Liver (tissue), 9 donors: Measurements from ENCODE around the gene FHOD1. TPM values are rescaled to one million over a fixed set of nuclear protein-coding genes. Genes with fewer than 3 reads are reported as not detected.

Experiments used
- DNase-seq: peaks from one replicate; pipeline ENCODE4 v3.0.0-alpha.2; 2017; ENCODE audit warnings: low spot score
- H3K27ac ChIP-seq, 2 donors: one replicate each; pipeline ENCODE4 v1.7.0; 2013; ENCODE audit warnings: inconsistent platforms in 2 of 2, low read length in 2 of 2, control low read depth in 1 of 2, low read depth in 1 of 2, mild to moderate bottlenecking in 1 of 2
- H3K27me3 ChIP-seq, 4 donors: one replicate each; pipeline versions ENCODE4 v1.6.1 to v1.7.0; 2013; ENCODE audit warnings: low read length in 3 of 4, inconsistent platforms in 1 of 4, mild to moderate bottlenecking in 1 of 4, moderate library complexity in 1 of 4; ENCODE audit not compliant: control insufficient read depth in 4 of 4, insufficient read depth in 4 of 4
- H3K36me3 ChIP-seq, 4 donors: one replicate each; pipeline versions ENCODE4 v1.6.1 to v1.7.0; 2013; ENCODE audit warnings: low read length in 3 of 4, mild to moderate bottlenecking in 3 of 4, low read depth in 1 of 4, moderate library complexity in 1 of 4; ENCODE audit not compliant: control insufficient read depth in 4 of 4, insufficient read depth in 3 of 4
- H3K4me1 ChIP-seq, 4 donors: one replicate each; pipeline versions ENCODE4 v1.6.1 to v1.7.0; 2013; ENCODE audit warnings: low read length in 3 of 4, mild to moderate bottlenecking in 3 of 4, moderate library complexity in 1 of 4; ENCODE audit not compliant: control insufficient read depth in 4 of 4, insufficient read depth in 4 of 4
- H3K4me3 ChIP-seq, 3 donors: one replicate each; pipeline versions ENCODE4 v1.6.1 to v1.7.0; 2013; ENCODE audit warnings: low read length in 3 of 3, control low read depth in 1 of 3, low read depth in 1 of 3, mild to moderate bottlenecking in 1 of 3
- H3K9ac ChIP-seq, 2 donors: one replicate each; pipeline ENCODE4 v1.7.0; 2013; ENCODE audit warnings: low read length in 2 of 2, mild to moderate bottlenecking in 2 of 2, moderate library complexity in 2 of 2, control low read depth in 1 of 2, low read depth in 1 of 2
- H3K9me3 ChIP-seq, 4 donors: one replicate each; pipeline versions ENCODE4 v1.6.1 to v1.7.0; 2013; ENCODE audit warnings: low read length in 3 of 4; ENCODE audit not compliant: control insufficient read depth in 4 of 4
- EGR1 ChIP-seq, 2 donors: IDR thresholded peaks; 2 replicates each; pipeline ENCODE4 v1.6.1; 2016 to 2018; ENCODE audit warnings: antibody characterized with exemption in 2 of 2, low read depth in 2 of 2
- FOXA2 ChIP-seq: IDR thresholded peaks from 2 replicates; pipeline ENCODE4 v1.6.1; 2016; ENCODE audit warnings: antibody characterized with exemption
- GABPA ChIP-seq, 2 donors: IDR thresholded peaks in 1 of 2; conservative IDR thresholded peaks in 1 of 2; 2 replicates each; pipeline ENCODE4 v1.6.1; 2016; ENCODE audit warnings: antibody characterized with exemption in 2 of 2, mild to moderate bottlenecking in 1 of 2, moderate library complexity in 1 of 2
- HNF4A ChIP-seq, 2 donors: conservative IDR thresholded peaks; 2 replicates each; pipeline ENCODE4 v1.6.1; 2016; ENCODE audit warnings: antibody characterized with exemption in 2 of 2, mild to moderate bottlenecking in 2 of 2
- HNF4G ChIP-seq: IDR thresholded peaks from 2 replicates; pipeline ENCODE4 v1.6.1; 2016; ENCODE audit warnings: antibody characterized with exemption
- JUND ChIP-seq, 2 donors: IDR thresholded peaks; 2 replicates each; pipeline ENCODE4 v1.6.1; 2016; ENCODE audit warnings: antibody characterized with exemption in 2 of 2
- NR2F2 ChIP-seq: IDR thresholded peaks from 2 replicates; pipeline ENCODE4 v1.6.1; 2016; ENCODE audit warnings: antibody characterized with exemption
- RAD21 ChIP-seq, 2 donors: IDR thresholded peaks; 2 replicates each; pipeline ENCODE4 v1.6.1; 2016; ENCODE audit warnings: antibody characterized with exemption in 2 of 2, mild to moderate bottlenecking in 2 of 2
- RXRA ChIP-seq, 2 donors: IDR thresholded peaks; 2 replicates each; pipeline ENCODE4 v1.6.1; 2017 to 2018; ENCODE audit warnings: antibody characterized with exemption in 2 of 2, mild to moderate bottlenecking in 1 of 2
- SP1 ChIP-seq: IDR thresholded peaks from 2 replicates; pipeline ENCODE4 v1.6.1; 2018; ENCODE audit warnings: antibody characterized with exemption, mild to moderate bottlenecking
- TAF1 ChIP-seq: conservative IDR thresholded peaks from 2 replicates; pipeline ENCODE4 v1.6.1; 2016; ENCODE audit warnings: antibody characterized with exemption, mild to moderate bottlenecking
- YY1 ChIP-seq: IDR thresholded peaks from 2 replicates; pipeline ENCODE4 v1.6.1; 2016; ENCODE audit warnings: antibody characterized with exemption, mild to moderate bottlenecking
- WGBS: extraction: QIAGEN DNeasy Blood & Tissue Kit; methylation state at CpG from one replicate; pipeline ENCODE4 v1.1.7; 2013; 5-methylcytosine and 5-hydroxymethylcytosine counted together
- polyA plus RNA-seq, 2 donors: library from polyadenylated mRNA; stranded (reverse) in 1 of 2; unstranded in 1 of 2; fragments of 200-250 nt in 1 of 2; fragments of >200 nt in 1 of 2; fragmentation: Nextera tagmentation in 1 of 2; extraction: Ambion mirVana in 1 of 2; gene quantifications; one replicate each; pipeline versions ENCODE4 v1.2.1 to v1.2.3, GENCODE V29; 2013 to 2015
- total RNA-seq, 2 donors: library from RNA; depleted of rRNA; stranded (reverse); fragments of >200 nt; gene quantifications; one replicate each; pipeline ENCODE4 v1.2.3, GENCODE V29; 2014
- TF ChIP-seq, protein P1 (sequence below): IDR thresholded peaks from 2 replicates; pipeline ENCODE4 v1.6.1; 2016; ENCODE audit warnings: antibody characterized with exemption
- TF ChIP-seq, protein P2 (sequence below): IDR thresholded peaks from 2 replicates; pipeline ENCODE4 v1.6.1; 2016; ENCODE audit warnings: antibody characterized with exemption
- TF ChIP-seq, protein P3 (sequence below): fragments of 150-350 bp; IDR thresholded peaks from 2 replicates; pipeline ENCODE4 v1.5.1; 2017; ENCODE audit warnings: improper control_type of control experiment, low read depth, low read length; ENCODE audit not compliant: missing input control
- TF ChIP-seq, protein P4 (sequence below): IDR thresholded peaks from 2 replicates; pipeline ENCODE4 v1.6.1; 2016; ENCODE audit warnings: antibody characterized with exemption
- TF ChIP-seq, protein P5 (sequence below): IDR thresholded peaks from 2 replicates; pipeline ENCODE4 v1.6.1; 2016; ENCODE audit warnings: antibody characterized with exemption, mild to moderate bottlenecking
- donor health status: healthy.
- donor health status: healthy.
- donor health status: healthy.
- donor health status: healthy.
- donor health status: healthy.

FHOD1 gene
- total and polyA plus RNA-seq, 4 donors = 2.2 to 6.4 (median 4.1) TPM

DNA sequence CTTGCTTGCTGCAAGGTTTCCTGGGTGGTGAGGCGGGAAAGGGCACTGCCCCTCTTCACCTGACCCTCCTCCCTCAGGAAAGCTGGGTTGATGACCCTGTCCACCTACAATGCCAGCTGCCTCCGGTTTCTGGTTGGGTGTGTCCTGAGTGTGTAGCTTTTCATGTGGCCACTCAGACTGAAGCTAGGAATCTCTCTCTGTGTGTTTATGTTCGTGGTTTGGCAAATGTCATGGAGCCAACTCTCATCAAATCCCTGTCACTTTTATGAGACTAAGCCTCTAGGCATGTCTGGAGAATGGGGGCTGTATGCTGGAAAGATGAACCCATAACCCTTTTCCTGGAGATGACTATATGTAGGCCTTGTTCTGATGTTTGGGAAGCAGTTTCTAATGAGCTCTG, 49.1 kb upstream of the FHOD1 start:
- H3K27me3 ChIP-seq = no peaks in the 10 kb centered on the region
- no peak for TF ChIP-seq JUND (IDR thresholded peaks at IDR 0.05)
- no peak for TF ChIP-seq RXRA (IDR thresholded peaks at IDR 0.05)
- TF ChIP-seq, protein P1, sequence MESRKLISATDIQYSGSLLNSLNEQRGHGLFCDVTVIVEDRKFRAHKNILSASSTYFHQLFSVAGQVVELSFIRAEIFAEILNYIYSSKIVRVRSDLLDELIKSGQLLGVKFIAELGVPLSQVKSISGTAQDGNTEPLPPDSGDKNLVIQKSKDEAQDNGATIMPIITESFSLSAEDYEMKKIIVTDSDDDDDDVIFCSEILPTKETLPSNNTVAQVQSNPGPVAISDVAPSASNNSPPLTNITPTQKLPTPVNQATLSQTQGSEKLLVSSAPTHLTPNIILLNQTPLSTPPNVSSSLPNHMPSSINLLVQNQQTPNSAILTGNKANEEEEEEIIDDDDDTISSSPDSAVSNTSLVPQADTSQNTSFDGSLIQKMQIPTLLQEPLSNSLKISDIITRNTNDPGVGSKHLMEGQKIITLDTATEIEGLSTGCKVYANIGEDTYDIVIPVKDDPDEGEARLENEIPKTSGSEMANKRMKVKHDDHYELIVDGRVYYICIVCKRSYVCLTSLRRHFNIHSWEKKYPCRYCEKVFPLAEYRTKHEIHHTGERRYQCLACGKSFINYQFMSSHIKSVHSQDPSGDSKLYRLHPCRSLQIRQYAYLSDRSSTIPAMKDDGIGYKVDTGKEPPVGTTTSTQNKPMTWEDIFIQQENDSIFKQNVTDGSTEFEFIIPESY = no peak
- TF ChIP-seq, protein P2, sequence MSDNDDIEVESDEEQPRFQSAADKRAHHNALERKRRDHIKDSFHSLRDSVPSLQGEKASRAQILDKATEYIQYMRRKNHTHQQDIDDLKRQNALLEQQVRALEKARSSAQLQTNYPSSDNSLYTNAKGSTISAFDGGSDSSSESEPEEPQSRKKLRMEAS = no peak
- TF ChIP-seq EGR1 (IDR thresholded peaks at IDR 0.05; ENCODE audit: low read depth in 2 of 2) = no peak
- no peak for TF ChIP-seq GABPA (IDR thresholded peaks at IDR 0.05 in 1 of 2, conservative IDR thresholded peaks at IDR 0.05 in 1 of 2)
- TF ChIP-seq SP1 = no peak
- TF ChIP-seq YY1 = no peak
- TF ChIP-seq, protein P3, sequence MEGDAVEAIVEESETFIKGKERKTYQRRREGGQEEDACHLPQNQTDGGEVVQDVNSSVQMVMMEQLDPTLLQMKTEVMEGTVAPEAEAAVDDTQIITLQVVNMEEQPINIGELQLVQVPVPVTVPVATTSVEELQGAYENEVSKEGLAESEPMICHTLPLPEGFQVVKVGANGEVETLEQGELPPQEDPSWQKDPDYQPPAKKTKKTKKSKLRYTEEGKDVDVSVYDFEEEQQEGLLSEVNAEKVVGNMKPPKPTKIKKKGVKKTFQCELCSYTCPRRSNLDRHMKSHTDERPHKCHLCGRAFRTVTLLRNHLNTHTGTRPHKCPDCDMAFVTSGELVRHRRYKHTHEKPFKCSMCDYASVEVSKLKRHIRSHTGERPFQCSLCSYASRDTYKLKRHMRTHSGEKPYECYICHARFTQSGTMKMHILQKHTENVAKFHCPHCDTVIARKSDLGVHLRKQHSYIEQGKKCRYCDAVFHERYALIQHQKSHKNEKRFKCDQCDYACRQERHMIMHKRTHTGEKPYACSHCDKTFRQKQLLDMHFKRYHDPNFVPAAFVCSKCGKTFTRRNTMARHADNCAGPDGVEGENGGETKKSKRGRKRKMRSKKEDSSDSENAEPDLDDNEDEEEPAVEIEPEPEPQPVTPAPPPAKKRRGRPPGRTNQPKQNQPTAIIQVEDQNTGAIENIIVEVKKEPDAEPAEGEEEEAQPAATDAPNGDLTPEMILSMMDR = no peak
- no peak for TF ChIP-seq TAF1
- TF ChIP-seq HNF4A (conservative IDR thresholded peaks at IDR 0.05) = no peak
- TF ChIP-seq, protein P4, sequence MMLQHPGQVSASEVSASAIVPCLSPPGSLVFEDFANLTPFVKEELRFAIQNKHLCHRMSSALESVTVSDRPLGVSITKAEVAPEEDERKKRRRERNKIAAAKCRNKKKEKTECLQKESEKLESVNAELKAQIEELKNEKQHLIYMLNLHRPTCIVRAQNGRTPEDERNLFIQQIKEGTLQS = no peak
- TF ChIP-seq, protein P5, sequence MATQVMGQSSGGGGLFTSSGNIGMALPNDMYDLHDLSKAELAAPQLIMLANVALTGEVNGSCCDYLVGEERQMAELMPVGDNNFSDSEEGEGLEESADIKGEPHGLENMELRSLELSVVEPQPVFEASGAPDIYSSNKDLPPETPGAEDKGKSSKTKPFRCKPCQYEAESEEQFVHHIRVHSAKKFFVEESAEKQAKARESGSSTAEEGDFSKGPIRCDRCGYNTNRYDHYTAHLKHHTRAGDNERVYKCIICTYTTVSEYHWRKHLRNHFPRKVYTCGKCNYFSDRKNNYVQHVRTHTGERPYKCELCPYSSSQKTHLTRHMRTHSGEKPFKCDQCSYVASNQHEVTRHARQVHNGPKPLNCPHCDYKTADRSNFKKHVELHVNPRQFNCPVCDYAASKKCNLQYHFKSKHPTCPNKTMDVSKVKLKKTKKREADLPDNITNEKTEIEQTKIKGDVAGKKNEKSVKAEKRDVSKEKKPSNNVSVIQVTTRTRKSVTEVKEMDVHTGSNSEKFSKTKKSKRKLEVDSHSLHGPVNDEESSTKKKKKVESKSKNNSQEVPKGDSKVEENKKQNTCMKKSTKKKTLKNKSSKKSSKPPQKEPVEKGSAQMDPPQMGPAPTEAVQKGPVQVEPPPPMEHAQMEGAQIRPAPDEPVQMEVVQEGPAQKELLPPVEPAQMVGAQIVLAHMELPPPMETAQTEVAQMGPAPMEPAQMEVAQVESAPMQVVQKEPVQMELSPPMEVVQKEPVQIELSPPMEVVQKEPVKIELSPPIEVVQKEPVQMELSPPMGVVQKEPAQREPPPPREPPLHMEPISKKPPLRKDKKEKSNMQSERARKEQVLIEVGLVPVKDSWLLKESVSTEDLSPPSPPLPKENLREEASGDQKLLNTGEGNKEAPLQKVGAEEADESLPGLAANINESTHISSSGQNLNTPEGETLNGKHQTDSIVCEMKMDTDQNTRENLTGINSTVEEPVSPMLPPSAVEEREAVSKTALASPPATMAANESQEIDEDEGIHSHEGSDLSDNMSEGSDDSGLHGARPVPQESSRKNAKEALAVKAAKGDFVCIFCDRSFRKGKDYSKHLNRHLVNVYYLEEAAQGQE = no peak
- no peak for TF ChIP-seq HNF4G
- TF ChIP-seq FOXA2 = no peak
- TF ChIP-seq NR2F2 = no peak
- TF ChIP-seq RAD21 (IDR thresholded peaks at IDR 0.05) = no peak
- H3K36me3 ChIP-seq = no peaks in the 10 kb centered on the region
- H3K4me3 ChIP-seq = no peak overlapping the region
- H3K9ac ChIP-seq = no peak overlapping the region
- no peaks in the 10 kb centered on the region for H3K9me3 ChIP-seq
- H3K27ac ChIP-seq = no peak overlapping the region
- DNase-seq = no peak
- no peaks in the 10 kb centered on the region for H3K4me1 ChIP-seq
- WGBS = 69% methylated on average over 3 of the region's 3 CpGs

DNA sequence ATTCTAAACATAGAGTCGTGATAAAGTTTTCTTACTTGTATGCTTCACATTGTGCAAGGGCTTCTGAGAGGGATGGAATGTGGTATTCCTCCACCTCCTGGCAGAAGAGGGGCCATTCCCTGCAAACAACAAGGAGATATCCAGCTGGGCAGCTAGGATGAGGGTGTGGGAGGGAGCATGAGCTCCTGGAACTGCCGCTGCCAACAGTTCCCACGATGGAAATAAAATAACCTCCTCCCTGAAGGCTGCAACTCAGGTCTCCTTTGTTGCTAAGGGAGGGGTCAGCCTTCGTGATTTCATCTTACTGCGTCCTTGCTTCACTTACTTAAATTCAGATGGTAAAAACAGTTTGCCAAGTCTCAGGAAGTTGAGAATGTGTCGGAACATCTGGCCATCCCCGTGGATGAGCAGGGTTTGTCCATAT, 47.7 kb upstream of the FHOD1 start:
- TF ChIP-seq JUND (IDR thresholded peaks at IDR 0.05) = no peak
- TF ChIP-seq NR2F2 = no peak
- no peak for TF ChIP-seq HNF4G
- TF ChIP-seq TAF1 = no peak
- TF ChIP-seq YY1 = no peak
- no peak for TF ChIP-seq RXRA (IDR thresholded peaks at IDR 0.05)
- TF ChIP-seq, protein P2 = no peak
- TF ChIP-seq, protein P4 = no peak
- H3K9ac ChIP-seq = no peak overlapping the region
- H3K27ac ChIP-seq = no peak overlapping the region
- DNase-seq = no peak
- 72% methylated on average over 7 of the region's 7 CpGs for whole genome bisulfite sequencing
- no peaks in the 10 kb centered on the region for H3K9me3 ChIP-seq
- no peaks in the 10 kb centered on the region for H3K27me3 ChIP-seq
- H3K4me1 ChIP-seq = no peaks in the 10 kb centered on the region
- no peak overlapping the region for H3K4me3 ChIP-seq
- H3K36me3 ChIP-seq = no peaks in the 10 kb centered on the region
